ENCODE measurements around the gene CHCHD3.

Gene CHCHD3

DNA sequence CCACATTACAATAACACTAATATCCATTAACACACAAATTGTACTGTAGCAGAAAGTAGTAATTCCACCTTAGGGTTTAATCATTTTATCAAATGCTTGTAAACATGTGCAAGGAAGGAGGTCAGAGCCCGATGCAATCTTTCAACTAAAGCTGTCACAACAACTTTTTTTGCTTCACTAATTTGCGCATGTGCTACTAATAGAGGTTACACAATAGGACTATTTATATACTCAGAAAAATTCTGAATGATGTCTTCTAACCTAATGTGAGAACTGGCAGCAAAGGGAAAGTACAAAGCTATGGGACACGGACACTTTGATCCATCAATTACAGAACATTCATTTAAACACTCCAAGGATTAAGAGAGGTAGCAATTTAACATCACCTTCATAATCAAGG is 244.4 kb downstream of the CHCHD3 start:
- peak; percentile 11 for DNase-seq (ENCODE audit: extremely low read depth, insufficient read length)
- no peaks in the 10 kb centered on the region for H3K36me3 ChIP-seq (ENCODE audit: control insufficient read depth, insufficient read depth, low read length)
- no peaks in the 10 kb centered on the region for H3K27me3 ChIP-seq (replicated peaks; ENCODE audit: control insufficient read depth, insufficient read depth, low read length)
- no peak overlapping the region for H3K4me3 ChIP-seq (replicated peaks; ENCODE audit: low read depth, low read length)
- TF ChIP-seq, protein P1, sequence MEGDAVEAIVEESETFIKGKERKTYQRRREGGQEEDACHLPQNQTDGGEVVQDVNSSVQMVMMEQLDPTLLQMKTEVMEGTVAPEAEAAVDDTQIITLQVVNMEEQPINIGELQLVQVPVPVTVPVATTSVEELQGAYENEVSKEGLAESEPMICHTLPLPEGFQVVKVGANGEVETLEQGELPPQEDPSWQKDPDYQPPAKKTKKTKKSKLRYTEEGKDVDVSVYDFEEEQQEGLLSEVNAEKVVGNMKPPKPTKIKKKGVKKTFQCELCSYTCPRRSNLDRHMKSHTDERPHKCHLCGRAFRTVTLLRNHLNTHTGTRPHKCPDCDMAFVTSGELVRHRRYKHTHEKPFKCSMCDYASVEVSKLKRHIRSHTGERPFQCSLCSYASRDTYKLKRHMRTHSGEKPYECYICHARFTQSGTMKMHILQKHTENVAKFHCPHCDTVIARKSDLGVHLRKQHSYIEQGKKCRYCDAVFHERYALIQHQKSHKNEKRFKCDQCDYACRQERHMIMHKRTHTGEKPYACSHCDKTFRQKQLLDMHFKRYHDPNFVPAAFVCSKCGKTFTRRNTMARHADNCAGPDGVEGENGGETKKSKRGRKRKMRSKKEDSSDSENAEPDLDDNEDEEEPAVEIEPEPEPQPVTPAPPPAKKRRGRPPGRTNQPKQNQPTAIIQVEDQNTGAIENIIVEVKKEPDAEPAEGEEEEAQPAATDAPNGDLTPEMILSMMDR (IDR thresholded peaks at IDR 0.05; ENCODE audit: insufficient read depth, low read length, poor library complexity, severe bottlenecking), result no peak

- H3K4me3 ChIP-seq (replicated peaks; ENCODE audit: low read depth, low read length), result no peak overlapping the region
- H3K27me3 ChIP-seq (replicated peaks; ENCODE audit: control insufficient read depth, insufficient read depth, low read length), result no peaks in the 10 kb centered on the region
- TF ChIP-seq, protein P1 (IDR thresholded peaks at IDR 0.05; ENCODE audit: insufficient read depth, low read length, poor library complexity, severe bottlenecking), result no peak
- no peaks in the 10 kb centered on the region for H3K36me3 ChIP-seq (ENCODE audit: control insufficient read depth, insufficient read depth, low read length)
- DNase-seq (ENCODE audit: extremely low read depth, insufficient read length), result no peak
Observed at GRCh38 chr7:132836746-132837145, 245.1 kb downstream of the CHCHD3 start.

DNA sequence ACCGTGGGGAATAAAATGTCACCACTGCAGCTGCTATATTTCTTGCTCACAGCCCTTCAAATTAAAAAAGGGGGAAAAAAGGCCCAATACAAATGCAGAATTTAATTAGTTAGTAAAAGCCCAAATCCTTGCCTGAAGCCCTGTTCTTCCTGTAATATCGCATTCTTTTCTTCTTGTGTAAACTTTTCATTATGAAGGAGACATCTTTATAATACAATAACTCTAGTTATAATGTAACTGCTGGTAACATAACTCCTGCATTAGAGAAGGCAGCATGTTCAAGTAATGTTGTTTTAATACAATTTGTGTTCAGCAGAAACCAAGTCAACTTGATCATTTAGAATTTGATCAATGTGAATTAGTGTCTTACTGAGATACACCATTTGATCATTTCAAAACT is 250.9 kb downstream of the CHCHD3 start:
- TF ChIP-seq, protein P1 (IDR thresholded peaks at IDR 0.05; ENCODE audit: insufficient read depth, low read length, poor library complexity, severe bottlenecking), result no peak
- no peaks in the 10 kb centered on the region for H3K36me3 ChIP-seq (ENCODE audit: control insufficient read depth, insufficient read depth, low read length)
- no peaks in the 10 kb centered on the region for H3K27me3 ChIP-seq (replicated peaks; ENCODE audit: control insufficient read depth, insufficient read depth, low read length)
- H3K4me3 ChIP-seq (replicated peaks; ENCODE audit: low read depth, low read length), result no peak overlapping the region
- no peak for DNase-seq (ENCODE audit: extremely low read depth, insufficient read length)

- DNase-seq (ENCODE audit: extremely low read depth, insufficient read length), result peak; percentile 18
- no peaks in the 10 kb centered on the region for H3K27me3 ChIP-seq (replicated peaks; ENCODE audit: control insufficient read depth, insufficient read depth, low read length)
- no peak overlapping the region for H3K4me3 ChIP-seq (replicated peaks; ENCODE audit: low read depth, low read length)
- TF ChIP-seq, protein P1 (IDR thresholded peaks at IDR 0.05; ENCODE audit: insufficient read depth, low read length, poor library complexity, severe bottlenecking), result no peak
- H3K36me3 ChIP-seq (ENCODE audit: control insufficient read depth, insufficient read depth, low read length), result no peaks in the 10 kb centered on the region
Observed at GRCh38 chr7:132828502-132828901, 253.4 kb downstream of the CHCHD3 start.

DNA sequence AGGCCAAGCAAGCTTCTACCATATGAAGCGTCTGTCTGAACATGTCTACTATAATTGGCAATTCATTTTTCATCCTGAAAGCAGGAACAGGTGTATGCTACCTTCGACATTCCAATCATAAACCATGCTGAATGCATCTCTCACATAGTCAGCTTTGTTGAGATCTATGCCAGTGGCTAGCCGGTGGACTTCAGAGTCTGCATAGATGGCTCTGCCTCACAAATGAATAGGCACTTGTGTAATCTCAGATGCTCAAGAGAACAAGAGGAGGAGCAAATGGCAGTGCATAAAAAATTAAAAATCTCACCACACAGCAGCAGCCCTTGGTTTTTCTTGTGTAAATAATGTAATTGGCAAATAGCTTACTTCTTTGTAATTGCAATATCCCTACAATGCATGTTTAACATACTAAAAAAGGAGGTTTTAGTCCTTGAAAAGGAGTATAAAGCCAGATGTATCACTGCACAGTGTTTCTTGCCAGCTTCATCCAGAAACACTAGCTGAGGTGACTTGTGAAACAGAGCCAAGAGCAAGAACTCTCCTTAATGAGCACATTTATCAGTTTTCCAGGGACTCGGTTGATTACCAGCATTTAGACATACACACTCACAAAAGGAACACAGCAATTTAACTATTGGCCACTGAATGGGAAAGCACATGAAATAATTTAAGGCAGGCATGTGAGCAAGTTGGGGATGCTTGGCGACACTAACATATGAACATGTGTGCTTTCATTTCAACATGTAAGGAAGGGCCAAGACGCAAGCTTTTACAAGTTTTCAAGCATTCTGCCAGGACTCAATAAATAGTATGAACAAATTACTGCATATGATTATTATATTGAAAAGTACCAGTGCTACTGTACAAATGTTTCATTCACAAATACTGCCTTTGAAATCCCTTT is 255.7 kb downstream of the CHCHD3 start:
- TF ChIP-seq, protein P1 (IDR thresholded peaks at IDR 0.05; ENCODE audit: insufficient read depth, low read length, poor library complexity, severe bottlenecking), result no peak
- no peaks in the 10 kb centered on the region for H3K27me3 ChIP-seq (replicated peaks; ENCODE audit: control insufficient read depth, insufficient read depth, low read length)
- no peaks in the 10 kb centered on the region for H3K36me3 ChIP-seq (ENCODE audit: control insufficient read depth, insufficient read depth, low read length)
- H3K4me3 ChIP-seq (replicated peaks; ENCODE audit: low read depth, low read length), result no peak overlapping the region
- DNase-seq (ENCODE audit: extremely low read depth, insufficient read length), result no peak

Measured in GM06990 (cell line).